GM21528 (cell line): ENCODE data around the gene RBFOX2.

Experiments used
- ATAC-seq: cut with Tn5 transposase; IDR thresholded peaks from one replicate; pipeline ENCODE4 v1.9.1; 2021; ENCODE audit warnings: mild to moderate bottlenecking, moderate library complexity; ENCODE audit not compliant: unreplicated experiment, low FRiP score

Gene RBFOX2

DNA sequence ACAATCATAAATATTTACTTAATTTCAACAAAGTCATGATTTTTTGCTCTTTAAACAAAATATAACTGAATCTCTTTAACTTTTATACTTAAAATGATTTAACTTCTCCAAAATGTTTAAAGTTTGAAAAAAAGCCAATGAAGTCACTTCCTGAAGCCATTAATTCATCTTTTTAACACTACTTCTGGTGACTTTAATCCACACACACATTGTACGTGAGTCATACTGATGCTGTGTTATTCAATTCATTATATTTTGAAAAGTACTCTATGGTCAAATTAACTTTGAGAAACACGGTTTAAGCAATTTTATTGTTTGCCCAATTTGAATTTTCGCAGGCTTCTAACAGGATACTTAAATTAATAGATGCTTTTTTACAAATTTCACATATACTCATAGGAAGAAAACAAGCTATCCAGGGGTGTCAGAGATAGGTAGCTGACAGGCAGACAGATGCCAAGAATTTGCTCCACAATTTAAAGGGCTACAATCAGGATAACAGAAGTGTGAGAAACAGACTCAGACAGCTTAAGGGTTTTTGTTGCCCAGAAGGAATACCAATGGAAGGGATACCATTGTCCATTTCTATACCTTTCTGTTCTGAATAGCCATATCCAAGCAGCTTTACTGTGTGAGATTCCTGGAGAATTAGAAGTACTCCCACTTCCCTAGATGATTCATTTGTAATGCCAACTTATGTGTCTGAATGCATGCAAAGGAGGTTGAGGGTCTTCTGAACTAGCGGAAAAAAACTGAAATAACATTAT, 118.4 kb downstream of the RBFOX2 start:
- ATAC-seq = no peak

DNA sequence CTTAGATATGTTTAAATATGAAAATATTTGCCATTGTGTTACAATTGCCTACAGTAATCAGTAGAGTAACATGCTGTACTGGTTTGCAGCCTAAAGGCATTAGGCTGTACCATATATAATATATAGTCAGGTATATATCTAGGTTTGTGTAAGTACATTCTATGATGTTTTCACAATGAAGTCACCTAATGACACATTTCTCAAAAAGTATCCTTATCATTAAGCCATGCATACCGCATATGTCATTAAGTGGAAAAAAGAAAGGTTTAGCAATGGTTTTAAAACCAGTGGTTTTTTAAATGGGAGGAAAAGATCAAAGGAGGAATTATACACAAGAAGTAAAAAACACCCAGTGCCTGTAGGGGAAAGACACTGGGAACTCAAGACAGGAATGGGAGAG, 122.7 kb downstream of the RBFOX2 start:
- ATAC-seq = no peak

DNA sequence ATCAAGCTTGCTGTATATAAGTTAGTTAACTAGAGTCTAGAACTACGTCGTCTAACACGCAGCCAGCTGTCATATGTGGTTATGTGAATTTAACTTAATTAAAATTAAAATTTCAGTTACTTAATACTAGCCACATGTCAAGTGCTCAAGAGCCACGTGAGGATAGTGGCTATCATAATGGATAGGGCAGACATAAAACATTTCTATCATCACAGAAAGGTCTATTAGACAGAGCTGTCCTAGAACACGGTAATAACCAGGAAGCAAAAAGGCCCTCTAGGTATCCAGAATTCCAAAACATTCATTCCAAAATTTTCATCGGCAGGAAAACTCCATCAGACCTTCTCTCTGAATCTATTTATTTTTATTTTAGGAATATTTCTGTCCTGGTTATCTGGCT, 123.9 kb downstream of the RBFOX2 start:
- no peak for ATAC-seq

DNA sequence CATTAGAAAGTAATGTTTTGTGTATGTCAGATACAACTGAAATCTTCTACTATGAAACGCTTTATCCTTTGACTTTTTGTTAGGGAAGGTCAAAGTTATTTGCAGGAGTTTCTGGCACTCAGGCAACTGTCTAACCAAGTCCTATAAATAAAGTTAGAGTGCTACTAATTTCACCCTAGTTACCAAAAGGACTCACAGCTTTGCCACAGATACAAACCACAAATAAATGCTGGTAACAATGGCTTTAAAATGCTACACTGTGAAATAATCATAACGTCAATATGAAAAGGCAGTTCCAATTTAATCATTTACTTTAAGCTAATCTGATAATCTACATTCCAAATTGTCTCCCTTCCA, 124.3 kb downstream of the RBFOX2 start:
- ATAC-seq = no peak

DNA sequence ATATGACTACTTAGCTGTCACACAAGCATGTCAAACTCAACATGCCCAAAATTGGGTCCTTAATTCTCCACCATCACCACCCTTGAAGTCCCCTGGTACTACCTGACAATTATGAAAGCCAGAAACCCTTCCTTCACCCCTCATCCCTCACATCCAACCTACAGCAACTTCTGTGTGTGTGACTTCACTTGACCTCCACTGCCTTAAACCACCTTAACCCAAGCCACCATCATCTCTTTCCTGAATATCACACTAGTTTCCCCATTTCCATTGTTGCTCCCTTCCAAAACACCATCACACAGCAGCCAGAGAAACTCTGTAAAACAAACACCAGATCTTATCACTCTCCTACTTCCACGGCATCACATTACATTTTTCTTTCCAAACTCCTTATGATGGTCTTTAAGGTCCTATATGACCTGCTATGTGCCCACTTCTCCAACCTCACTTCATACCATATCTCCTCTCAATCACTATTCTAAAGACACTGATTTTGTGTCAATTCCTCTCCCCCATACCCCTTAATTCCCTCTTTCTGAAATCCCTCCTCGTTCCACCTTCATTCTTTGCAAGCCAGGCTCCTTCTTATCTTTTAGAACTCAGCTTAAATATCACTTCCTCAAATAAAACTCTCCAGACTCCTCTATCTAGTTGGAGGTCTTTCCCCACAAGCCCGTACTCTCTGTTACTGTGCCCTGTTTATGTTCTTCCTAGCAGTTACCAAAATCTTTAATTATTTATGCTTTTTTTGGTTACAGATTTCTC, 124.9 kb downstream of the RBFOX2 start:
- no peak for ATAC-seq

DNA sequence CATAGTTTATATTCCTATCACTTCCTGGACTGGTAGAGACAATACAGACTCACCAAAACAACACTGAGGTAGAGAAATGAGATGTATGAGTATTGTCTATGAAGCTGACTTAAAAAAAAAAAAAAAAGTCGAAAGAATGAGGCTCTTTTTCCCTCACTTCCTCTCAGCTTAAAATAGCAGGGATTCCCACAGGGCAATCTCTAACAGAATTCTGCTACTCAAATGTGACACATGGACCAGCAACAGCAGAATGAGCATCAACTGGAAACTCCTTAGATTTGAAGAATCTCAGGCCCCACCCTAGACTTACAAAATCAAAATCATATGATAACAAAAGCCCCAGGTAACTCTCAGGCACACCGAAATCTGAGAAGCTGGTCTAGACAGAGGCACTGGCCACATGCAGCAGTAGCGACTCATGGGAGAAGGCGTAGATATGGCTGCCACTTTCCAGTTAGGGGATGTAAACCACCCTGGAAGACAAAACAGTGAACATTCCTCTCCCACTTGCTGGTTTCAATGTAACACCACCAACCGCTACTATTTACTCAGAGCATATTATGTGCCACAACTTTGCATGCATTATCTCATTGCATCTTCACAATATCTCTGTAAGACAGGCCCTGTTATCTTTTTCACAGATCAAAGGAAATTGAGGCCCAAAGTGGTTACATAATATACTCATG, 128.0 kb downstream of the RBFOX2 start:
- no peak for ATAC-seq

DNA sequence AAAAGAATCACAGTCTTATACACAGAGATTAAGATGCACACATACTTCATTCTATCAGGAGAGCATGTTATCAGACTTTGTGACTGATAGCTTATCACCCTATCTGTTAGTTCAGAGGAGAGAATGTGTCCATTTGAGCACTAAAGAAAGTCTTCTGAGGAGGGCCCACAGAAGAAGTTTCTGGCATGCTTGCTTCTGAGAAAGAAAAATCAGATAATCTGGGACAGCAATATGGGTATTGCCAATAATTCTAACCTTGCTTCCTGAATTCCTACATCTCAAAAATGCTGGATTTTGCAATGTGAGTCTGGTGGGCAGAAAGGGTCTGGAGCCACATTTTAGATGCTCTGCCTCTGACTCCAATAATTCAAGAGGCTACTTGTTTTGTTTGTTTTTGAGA, 128.9 kb downstream of the RBFOX2 start:
- no peak for ATAC-seq

DNA sequence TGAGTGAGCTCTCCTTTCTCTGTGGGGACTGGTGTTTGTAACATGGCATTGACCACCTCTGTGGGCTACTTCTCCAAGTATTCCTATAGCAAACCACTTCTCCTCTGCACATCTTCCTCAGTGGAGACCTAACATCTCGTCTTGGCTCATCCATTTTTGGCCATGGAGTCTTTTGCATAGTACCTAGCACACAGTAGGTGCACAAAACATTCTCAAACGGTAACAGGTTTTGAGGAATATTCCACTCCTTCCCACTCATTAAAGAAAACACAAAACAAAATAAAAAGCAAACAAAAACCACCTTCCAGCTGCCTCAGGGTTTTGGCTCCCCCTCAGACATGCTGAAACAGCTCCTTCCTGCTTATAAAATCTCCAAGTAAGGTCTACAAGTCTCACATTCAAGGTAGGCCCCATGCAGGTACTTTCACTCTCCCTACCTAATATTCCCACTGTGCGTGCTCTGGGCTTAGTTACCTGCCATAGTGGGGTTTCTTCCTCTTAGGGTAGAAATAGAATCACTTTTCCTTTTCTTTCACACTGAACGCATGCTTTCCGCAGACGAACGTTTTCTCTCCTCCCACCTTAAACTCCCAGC, 132.4 kb downstream of the RBFOX2 start:
- no peak for ATAC-seq

DNA sequence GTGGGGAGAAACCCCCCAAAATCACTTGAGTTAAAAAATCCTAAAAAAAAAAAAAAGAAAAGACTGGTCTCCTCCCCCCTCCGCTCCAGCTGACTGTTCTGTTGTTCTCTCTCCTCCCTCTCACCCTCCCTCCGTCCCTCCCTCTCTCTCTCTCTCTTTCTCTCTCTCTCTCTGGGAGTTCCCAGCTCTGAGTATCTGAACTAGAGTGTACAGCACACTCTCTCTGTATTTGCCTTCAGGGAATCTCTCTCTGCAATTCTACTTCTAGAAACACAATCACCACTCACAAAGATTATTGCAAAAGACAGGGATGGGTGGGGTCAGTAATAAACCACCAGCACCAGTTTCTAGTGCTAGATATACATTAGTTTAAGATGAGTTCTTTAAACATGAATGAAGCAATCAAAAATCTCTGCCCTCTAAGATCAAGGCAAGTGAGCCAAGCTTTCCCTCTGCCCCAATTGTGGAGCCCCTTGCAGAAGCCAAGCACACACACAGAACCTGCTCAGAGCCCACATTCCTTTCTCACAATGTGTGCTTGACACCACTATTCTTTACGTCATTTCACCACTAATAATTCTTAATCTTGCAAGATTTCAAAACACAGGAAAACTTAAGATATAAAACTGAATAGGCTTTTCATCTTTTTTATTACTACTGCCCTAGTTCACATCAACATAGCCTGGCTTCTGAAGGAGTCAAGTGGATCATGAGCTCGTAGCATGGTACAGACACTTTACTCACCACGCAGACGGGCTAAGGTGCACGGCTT, 133.5 kb downstream of the RBFOX2 start:
- no peak for ATAC-seq

DNA sequence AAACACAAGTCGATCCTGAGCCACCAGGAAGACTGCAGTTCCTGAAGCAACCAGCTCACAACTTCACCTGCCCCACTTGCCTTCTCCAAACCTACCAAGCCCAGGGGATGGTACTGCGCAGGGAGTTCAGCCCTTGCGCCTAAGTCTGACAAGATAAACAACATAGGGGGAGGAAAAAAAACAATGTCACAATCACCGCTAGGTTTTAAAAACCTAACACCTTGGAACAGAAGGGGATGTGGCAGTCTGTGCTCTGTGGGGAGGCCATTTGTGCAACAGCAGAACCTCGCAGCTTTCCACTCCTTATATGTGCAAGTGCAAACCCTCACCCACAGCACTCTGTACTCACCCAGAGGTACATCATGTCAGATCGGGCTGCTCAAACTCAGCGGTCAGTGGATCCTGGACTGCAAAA, 134.2 kb downstream of the RBFOX2 start:
- ATAC-seq = no peak

DNA sequence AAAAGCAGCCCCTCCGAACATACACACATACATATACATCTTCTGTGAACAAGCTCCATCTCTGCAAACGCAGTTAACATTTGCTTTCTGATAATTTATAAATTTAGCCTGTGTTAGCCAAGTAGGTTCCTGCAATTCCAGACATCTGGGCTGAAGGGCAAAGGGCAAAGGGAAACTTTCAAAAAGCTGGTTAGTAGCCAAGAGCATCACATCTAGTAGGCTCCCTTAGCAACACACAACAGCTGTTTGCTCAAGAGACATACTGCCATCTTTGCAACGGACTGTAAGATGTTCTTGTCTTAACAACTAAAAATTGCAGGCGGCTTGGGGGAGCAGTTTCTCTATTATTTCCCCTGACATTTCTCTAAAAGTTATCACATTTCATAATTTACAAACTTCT, 134.9 kb downstream of the RBFOX2 start:
- no peak for ATAC-seq

DNA sequence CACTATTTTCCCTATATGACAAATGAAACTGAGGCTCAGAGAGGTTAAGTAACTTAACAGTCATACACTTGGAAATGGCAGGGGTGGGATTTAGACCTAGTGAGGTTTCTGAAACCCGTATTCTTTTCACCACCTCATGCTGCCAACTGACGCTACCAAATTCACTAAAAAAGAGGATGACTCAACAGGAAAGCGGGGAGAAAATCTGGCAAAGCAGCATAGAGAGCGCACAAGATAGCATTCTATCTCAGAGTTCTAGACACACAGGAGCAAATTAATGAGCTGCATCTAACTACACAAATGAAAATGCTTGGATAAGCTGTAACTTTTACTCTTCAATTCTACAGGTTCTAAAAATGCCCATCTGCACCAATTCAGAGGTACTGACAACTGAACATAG, 136.4 kb downstream of the RBFOX2 start:
- ATAC-seq = no peak

DNA sequence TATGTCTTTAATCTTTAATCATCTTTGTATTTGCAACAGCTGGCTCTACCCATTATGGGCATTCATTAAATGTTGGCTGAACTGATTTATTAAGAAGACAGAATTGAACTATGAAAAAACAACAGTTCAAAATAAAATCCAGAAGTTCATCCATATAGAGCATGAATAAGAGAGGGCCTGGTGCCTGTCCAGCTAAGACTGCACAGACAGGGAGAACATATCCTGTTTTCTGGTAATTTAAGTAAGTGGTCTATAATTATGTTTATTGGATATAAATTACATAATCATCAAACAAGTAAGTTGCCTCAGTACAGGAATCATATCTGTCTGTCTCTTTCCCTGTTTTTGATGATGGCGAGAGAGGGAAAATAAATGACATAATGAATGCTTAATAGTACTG, 137.2 kb downstream of the RBFOX2 start:
- no peak for ATAC-seq

DNA sequence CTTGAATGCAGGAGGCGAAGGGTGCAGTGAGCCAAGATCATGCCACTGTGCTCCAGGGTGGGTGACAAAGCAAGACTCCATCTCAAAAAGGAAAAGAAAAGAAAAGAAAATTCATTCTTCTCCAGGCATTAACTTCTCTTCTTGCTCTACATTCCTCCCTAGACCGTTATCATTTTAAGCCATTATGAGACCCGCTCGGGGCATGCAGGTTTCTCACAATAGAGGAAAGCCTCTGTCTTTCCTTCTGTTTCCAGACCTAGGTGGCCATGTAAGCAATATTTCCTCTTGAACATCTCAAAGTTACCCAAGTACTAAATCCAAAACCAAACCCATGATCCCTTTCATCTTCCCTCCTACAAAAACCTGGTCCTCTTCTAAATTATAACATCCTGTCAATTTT, 139.6 kb downstream of the RBFOX2 start:
- ATAC-seq = no peak

DNA sequence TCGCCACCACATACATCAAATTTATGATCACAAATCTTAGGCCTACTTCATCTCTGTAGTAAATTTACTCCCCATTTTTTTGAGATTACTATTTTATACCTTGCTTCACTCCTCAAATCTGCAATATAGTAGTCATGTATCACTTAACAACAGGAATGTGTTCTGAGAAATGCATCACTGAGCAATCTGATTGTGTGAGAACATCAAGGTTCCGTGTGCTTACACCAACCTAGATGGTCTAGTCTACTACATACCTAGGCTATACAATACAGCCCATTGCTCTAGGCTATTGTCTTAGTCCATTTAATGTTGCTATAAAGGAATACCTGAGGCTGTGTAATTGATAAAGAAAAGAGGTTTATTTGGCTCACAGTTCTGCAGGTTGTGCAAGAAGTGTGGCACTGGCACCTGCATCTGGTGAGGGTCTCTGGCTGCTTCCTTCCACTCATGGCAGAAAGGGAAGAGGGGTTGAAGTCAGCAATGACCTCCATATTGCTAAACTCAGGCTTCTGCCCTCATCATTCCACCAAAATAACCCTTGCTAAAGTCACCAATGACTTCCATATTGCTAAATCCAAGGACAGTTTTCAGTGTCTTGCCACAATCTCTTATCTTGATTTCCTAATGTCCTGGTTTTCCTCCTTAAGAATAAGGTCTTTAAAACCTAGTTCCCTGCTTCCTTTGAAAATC, 140.3 kb downstream of the RBFOX2 start:
- no peak for ATAC-seq

DNA sequence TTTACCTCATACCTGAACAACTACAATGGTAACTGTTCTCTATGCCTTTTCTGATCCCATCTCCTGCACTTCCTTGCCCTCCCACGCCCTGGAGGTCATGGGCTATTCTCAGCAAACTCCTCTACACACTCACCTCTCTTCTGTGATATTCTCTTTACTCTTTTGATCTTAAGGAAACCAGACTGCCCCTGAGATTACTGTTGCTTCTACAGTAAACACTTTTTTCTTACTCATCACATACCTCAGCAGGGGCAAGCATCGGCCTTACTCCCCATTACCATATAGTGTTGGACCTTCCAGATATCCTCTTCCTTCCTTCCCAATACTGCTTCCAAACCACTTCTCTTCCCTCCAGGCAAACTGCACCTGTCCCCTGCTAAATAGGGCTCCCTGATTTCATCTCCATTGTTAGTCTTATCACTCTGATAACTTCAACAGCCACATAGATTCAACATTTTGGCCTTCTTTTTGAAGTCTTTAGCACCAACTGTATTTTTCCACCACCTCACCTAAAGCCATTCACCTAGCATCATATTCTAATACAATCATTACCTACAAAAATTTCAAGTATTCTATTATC, 141.2 kb downstream of the RBFOX2 start:
- ATAC-seq = no peak

DNA sequence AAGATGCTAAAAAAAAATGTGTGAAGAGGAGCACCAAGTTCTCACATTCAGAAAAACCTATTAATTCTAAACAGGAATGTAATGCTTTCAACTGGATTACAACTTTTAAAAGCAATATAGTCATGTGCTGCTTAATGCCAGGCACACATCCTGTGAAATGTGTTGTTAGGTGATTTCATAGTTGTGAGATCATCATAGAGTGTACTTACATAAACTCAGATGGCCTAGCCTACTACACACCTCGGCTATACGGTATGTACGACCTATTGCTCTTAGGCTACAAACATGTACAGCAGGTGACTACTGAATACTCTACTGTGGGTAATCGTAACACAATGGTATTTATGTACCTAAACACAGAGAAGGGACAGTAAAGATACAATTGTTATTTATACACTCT, 142.3 kb downstream of the RBFOX2 start:
- ATAC-seq = no peak

DNA sequence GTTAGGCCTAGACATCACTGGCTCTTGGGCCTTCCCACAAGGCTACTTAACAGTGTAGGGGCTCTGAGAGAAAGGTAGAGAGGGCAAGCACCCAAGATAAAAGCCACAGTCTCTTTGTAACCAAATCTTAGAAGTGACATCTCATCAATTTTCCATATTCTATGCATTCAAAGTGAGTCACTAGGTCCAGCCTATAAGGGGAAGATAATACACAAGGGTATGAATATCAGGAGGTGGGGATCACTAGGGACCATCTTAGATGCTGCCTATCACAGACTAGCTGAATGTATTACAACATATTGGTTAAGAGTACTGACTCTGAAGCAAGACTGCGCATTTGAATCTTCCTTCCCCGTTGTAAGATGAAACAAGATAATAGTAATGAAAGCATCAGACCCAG, 144.1 kb downstream of the RBFOX2 start:
- ATAC-seq = no peak

DNA sequence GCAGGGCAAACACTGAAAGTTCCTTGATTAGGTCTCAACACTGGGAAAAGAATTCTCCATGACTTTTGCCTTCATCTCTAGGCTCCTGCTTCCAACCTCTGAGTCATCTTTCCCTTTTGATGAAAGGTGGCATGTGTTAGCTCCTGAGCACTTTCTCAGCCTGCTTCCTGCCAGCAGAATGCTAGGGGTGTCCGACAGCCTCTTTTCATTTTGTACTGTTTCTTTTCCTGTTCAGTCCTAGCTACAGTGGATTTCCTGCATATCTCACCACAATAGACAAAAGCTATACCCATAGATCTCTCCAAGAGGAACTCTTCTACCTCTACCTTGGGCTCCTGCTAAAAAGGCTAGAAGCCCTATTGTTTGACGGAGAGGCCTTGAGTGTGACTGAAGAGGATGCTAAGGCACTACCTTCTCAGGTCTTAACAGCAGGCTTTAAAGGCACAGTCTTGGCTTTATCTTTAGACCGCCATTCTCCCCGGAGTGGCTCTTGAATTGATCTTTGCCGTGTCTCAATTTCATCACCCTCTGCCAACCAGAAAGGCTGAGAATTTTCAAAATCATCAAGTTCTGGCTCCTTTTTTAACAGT, 145.5 kb downstream of the RBFOX2 start:
- no peak for ATAC-seq
